K562 (cell line): ENCODE data around the gene BICD1. TPM values are rescaled to one million over a fixed set of nuclear protein-coding genes. Genes with fewer than 3 reads are reported as not detected.

Experiments used
- ATAC-seq: fragments of 200-7000 bp; cut with Tn5 transposase; 3 replicates; pipeline ENCODE4 v1.9.1; 2020; ENCODE audit warnings: moderate library complexity
- BruUV-seq: library from RNA; stranded (reverse); fragments of 400-500 nt; replicated peaks from 2 replicates; lab custom pipeline; 2021; lab: Mats Ljungman, UMichigan
- CTCF ChIA-PET: fragments of 300-600 bp; formaldehyde crosslinking; extraction: SDS; loops from one replicate; lab custom pipeline; 2021; ENCODE audit warnings: low intra/inter-chr PET ratio; lab: Yijun Ruan, JAX
- POLR2A ChIA-PET: fragments of 300-600, 350-650 bp; sonication (Branson Sonifier 250); formaldehyde crosslinking; extraction: SDS; loops from one replicate; lab custom pipeline; 2021; ENCODE audit warnings: antibody characterized with exemption, inconsistent platforms; lab: Yijun Ruan, JAX
- DNase-seq, 4 experiments: peaks; one replicate each; pipeline versions ENCODE4 v3.0.0 to v3.0.0-alpha.2; 2011 to 2018; ENCODE audit warnings: low spot score in 3 of 4, mixed read lengths in 3 of 4; ENCODE audit errors: extremely low read depth in 1 of 4
- FAIRE-seq: peaks from 2 replicates; lab custom pipeline; 2011; peaks lifted over from hg19 to GRCh38; lab: Jason Lieb, UNC
- H2AFZ ChIP-seq: 2 replicates; pipeline ENCODE4 v1.6.0; 2011; ENCODE audit warnings: low read depth, low read length, control low read depth, inconsistent platforms
- H3K27ac ChIP-seq: fragments of 200-600 bp; 3 replicates; pipeline ENCODE4 v1.8.0; 2011; ENCODE audit warnings: low read depth, mild to moderate bottlenecking, control low read depth, inconsistent platforms, low read length, moderate library complexity, mixed read lengths; ENCODE audit errors: extremely low read depth
- H3K27me3 ChIP-seq, 2 experiments: fragments of 300-600 bp in 1 of 2; 2 replicates in 1 of 2; 3 replicates in 1 of 2; pipeline versions ENCODE4 v1.6.0 to v1.8.0; 2011; ENCODE audit warnings: inconsistent platforms in 2 of 2, low read length in 2 of 2, mild to moderate bottlenecking in 1 of 2, mixed read lengths in 1 of 2, moderate library complexity in 1 of 2; ENCODE audit not compliant: control insufficient read depth in 2 of 2, insufficient read depth in 2 of 2
- H3K36me3 ChIP-seq: fragments of 300-600 bp; 3 replicates; pipeline ENCODE4 v1.8.0; 2011; ENCODE audit warnings: mild to moderate bottlenecking, low read length, inconsistent platforms; ENCODE audit not compliant: control insufficient read depth, insufficient read depth
- H3K4me1 ChIP-seq, 2 experiments: fragments of 200-600 bp in 1 of 2; replicated peaks in 1 of 2; 2 replicates in 1 of 2; 3 replicates in 1 of 2; pipeline versions ENCODE4 v1.5.1 to v1.8.0; 2011; ENCODE audit warnings: inconsistent platforms in 2 of 2, low read length in 2 of 2, mild to moderate bottlenecking in 1 of 2, mixed read lengths in 1 of 2, moderate library complexity in 1 of 2; ENCODE audit not compliant: control insufficient read depth in 2 of 2, insufficient read depth in 2 of 2
- H3K4me2 ChIP-seq: 2 replicates; pipeline ENCODE4 v1.6.1; 2011; ENCODE audit warnings: low read length, control low read depth, inconsistent platforms, mixed read lengths; ENCODE audit not compliant: insufficient read depth
- H3K4me3 ChIP-seq: fragments of 200-600 bp; sonication (generic), shearing (Covaris generic); 2 replicates; pipeline ENCODE4 v1.5.1; 2016; ENCODE audit warnings: control low read depth, inconsistent platforms
- H3K79me2 ChIP-seq: fragments of 200-600 bp; 3 replicates; pipeline ENCODE4 v1.8.0; 2011; ENCODE audit warnings: low read length, inconsistent platforms; ENCODE audit not compliant: control insufficient read depth, insufficient read depth
- H3K9ac ChIP-seq, 2 experiments: 2 replicates each; pipeline versions ENCODE4 v1.6.0 to v1.6.1; 2011; ENCODE audit warnings: low read depth in 2 of 2, low read length in 2 of 2, control low read depth in 1 of 2, inconsistent platforms in 1 of 2, mild to moderate bottlenecking in 1 of 2, mixed read lengths in 1 of 2; ENCODE audit not compliant: insufficient read depth in 1 of 2
- H3K9me1 ChIP-seq: one replicate; pipeline ENCODE4 v1.6.0; 2011; ENCODE audit warnings: inconsistent platforms, mild to moderate bottlenecking, low read length, moderate library complexity; ENCODE audit not compliant: control insufficient read depth, insufficient read depth
- H3K9me3 ChIP-seq: replicated peaks from 2 replicates; pipeline ENCODE4 v1.5.1; 2011; ENCODE audit warnings: low read depth, low read length, inconsistent platforms; ENCODE audit not compliant: control insufficient read depth, insufficient read depth
- H4K20me1 ChIP-seq: replicated peaks from 2 replicates; pipeline ENCODE4 v1.6.1; 2011; ENCODE audit warnings: low read length, inconsistent platforms, mixed read lengths; ENCODE audit not compliant: control insufficient read depth, insufficient read depth
- CTBP1 ChIP-seq: fragments of 450-650 bp; IDR thresholded peaks from 2 replicates; pipeline ENCODE4 v1.6.1; 2016; ENCODE audit warnings: borderline replicate concordance
- ETS2 ChIP-seq: IDR thresholded peaks from 2 replicates; pipeline ENCODE4 v1.6.1; 2016; ENCODE audit warnings: borderline replicate concordance, missing genetic modification characterization, mild to moderate bottlenecking, moderate library complexity, missing compliant biosample characterization; ENCODE audit not compliant: poor library complexity, severe bottlenecking
- HDAC2 ChIP-seq: fragments of 450-650 bp; IDR thresholded peaks from 2 replicates; pipeline ENCODE4 v1.6.1; 2016; ENCODE audit warnings: mild to moderate bottlenecking
- L3MBTL2 ChIP-seq: fragments of 450-650 bp; IDR thresholded peaks from 2 replicates; pipeline ENCODE4 v1.6.1; 2016; ENCODE audit warnings: mild to moderate bottlenecking, moderate library complexity
- NR2C1 ChIP-seq, 2 experiments: fragments of 450-650 bp; IDR thresholded peaks; 2 replicates each; pipeline ENCODE4 v1.6.1; 2017; ENCODE audit warnings: mild to moderate bottlenecking in 2 of 2, antibody characterized with exemption in 1 of 2, inconsistent platforms in 1 of 2, missing compliant biosample characterization in 1 of 2, missing genetic modification characterization in 1 of 2
- POU5F1 ChIP-seq: fragments of 150-350 bp; IDR thresholded peaks from 2 replicates; pipeline ENCODE4 v1.6.1; 2014; ENCODE audit warnings: borderline replicate concordance, low read length, low read depth, mild to moderate bottlenecking; ENCODE audit not compliant: partially characterized antibody
- RHOXF2B ChIP-seq: fragments of 250-450 bp; sonication (Bioruptor Pico); conservative IDR thresholded peaks from 2 replicates; pipeline ENCODE4 v1.5.1; 2021
- RUNX1 ChIP-seq: sonication (generic); IDR thresholded peaks from 2 replicates; pipeline ENCODE4 v1.6.1; 2016; ENCODE audit warnings: antibody characterized with exemption, low read depth
- SMARCA4 ChIP-seq: fragments of 450-650 bp; IDR thresholded peaks from 2 replicates; pipeline ENCODE4 v1.6.1; 2016
- SP2 ChIP-seq: IDR thresholded peaks from 2 replicates; pipeline ENCODE4 v1.6.1; 2011; ENCODE audit warnings: mild to moderate bottlenecking, low read depth, low read length, moderate library complexity; ENCODE audit not compliant: poor library complexity, severe bottlenecking; ENCODE audit errors: extremely low read depth
- TCFL5 ChIP-seq: fragments of 250-450 bp; sonication (Bioruptor Pico); conservative IDR thresholded peaks from 2 replicates; pipeline ENCODE4 v1.6.1; 2021; ENCODE audit warnings: mild to moderate bottlenecking, moderate library complexity, matching md5 sums
- ZNF239 ChIP-seq: fragments of 250-450 bp; sonication (Bioruptor Pico); IDR thresholded peaks from 2 replicates; pipeline ENCODE4 v1.4.0; 2020; ENCODE audit warnings: mild to moderate bottlenecking
- ZNF263 ChIP-seq: sonication (generic); formaldehyde crosslinking; IDR thresholded peaks from 2 replicates; pipeline ENCODE4 v1.8.0; 2022; ENCODE audit warnings: mild to moderate bottlenecking, missing genetic modification reagents, borderline replicate concordance
- ZNF316 ChIP-seq: fragments of 450-650 bp; IDR thresholded peaks from 2 replicates; pipeline ENCODE4 v1.6.1; 2016
- ZNF699 ChIP-seq: fragments of 250-450 bp; sonication (Bioruptor Pico); IDR thresholded peaks from 2 replicates; pipeline ENCODE4 v1.8.0; 2021; ENCODE audit warnings: mild to moderate bottlenecking, moderate library complexity; ENCODE audit not compliant: insufficient replicate concordance
- WGBS: fragments of 100-300 bp; shearing (Covaris generic); methylation state at CpG from one replicate; pipeline ENCODE4 v1.1.6; 2016; ENCODE audit warnings: low coverage, mixed read lengths; ENCODE audit not compliant: insufficient coverage; ENCODE audit errors: missing lambda C conversion rate; 5-methylcytosine and 5-hydroxymethylcytosine counted together
- in situ Hi-C: fragments of 300-500 bp; cut with MboI; formaldehyde crosslinking; loops from 4 replicates; pipeline ENCODE4 v1.15.0; 2018; ENCODE audit warnings: inconsistent platforms, mixed read lengths
- intact Hi-C: fragments of 100-400 bp; cut with micrococcal nuclease; formaldehyde crosslinking; loops from 2 replicates; pipeline ENCODE4 v1.14.2; 2022
- polyA plus RNA-seq, 8 experiments: library from polyadenylated mRNA; depleted of rRNA in 4 of 8; stranded (reverse) in 5 of 8; unstranded in 3 of 8; fragments of >200 nt; fragmentation: Nextera tagmentation in 2 of 8; fragmentation: Illumina TruSeq in 1 of 8; extraction: Ambion mirVana in 2 of 8; extraction: Trizol in 1 of 8; gene quantifications; 2 replicates each; pipeline versions ENCODE4 v1.2.1 to v1.2.3, GENCODE V29; 2011 to 2014; ENCODE audit warnings: inconsistent platforms in 1 of 8, missing spikeins in 1 of 8
- total RNA-seq, 7 experiments: library from RNA; depleted of rRNA in 6 of 7; stranded (reverse); fragments of >200 nt in 6 of 7; fragmentation: Illumina TruSeq in 2 of 7; extraction: Trizol in 2 of 7; gene quantifications; 2 replicates each; pipeline versions ENCODE4 v1.2.1 to v1.2.3, GENCODE V29; 2011 to 2021; ENCODE audit warnings: low replicate concordance in 1 of 7
- TF ChIP-seq, protein P1 (sequence below): fragments of 150-350 bp; conservative IDR thresholded peaks from 2 replicates; pipeline ENCODE4 v1.6.1; 2014; ENCODE audit warnings: low read length
- TF ChIP-seq, protein P2 (sequence below): sonication (generic); formaldehyde crosslinking; IDR thresholded peaks from 2 replicates; pipeline ENCODE4 v1.8.1; 2023; ENCODE audit warnings: mild to moderate bottlenecking, missing genetic modification reagents
- TF ChIP-seq, protein P3 (sequence below): fragments of 250-450 bp; sonication (Bioruptor Pico); IDR thresholded peaks from 2 replicates; pipeline ENCODE4 v1.4.0; 2020; ENCODE audit warnings: mild to moderate bottlenecking

The BICD1 gene
- total and polyA plus RNA-seq, 9 of the 15 experiments (the other 6 are each of a cell fraction or from before 2014, with no cell fraction given) = 3.5 to 21.1 (median 12.5) TPM

DNA sequence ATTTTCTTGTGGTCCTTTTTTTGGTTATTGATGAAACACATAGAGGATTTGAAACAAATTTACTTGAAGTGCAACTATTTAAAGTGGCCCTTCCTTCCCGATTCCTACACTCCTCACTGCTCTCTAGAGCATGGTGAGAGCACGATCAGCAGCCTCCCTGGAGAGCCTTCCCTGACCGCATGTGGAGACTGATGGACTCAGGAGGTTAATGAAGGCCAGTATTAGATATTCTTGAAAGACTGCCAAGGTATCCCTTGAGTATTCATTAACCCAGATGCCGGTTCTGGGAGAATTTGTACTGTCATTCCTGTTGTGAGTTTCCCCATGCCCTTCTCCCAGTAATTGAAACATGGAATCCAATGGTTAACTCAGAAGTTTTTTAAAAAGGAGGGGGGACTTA lies 189.9 kb downstream of the BICD1 start:
- no peak overlapping the region for H3K4me3 ChIP-seq
- no peaks in the 10 kb centered on the region for H3K79me2 ChIP-seq
- H2AFZ ChIP-seq = no peak overlapping the region
- ATAC-seq (no peak), DNase-seq (no peak), FAIRE-seq (no peak)
- H4K20me1 ChIP-seq = no peaks in the 10 kb centered on the region
- in situ Hi-C loops (loop anchor here (5.0 kb wide), 1 partner anchor 229 kb away; no protein-coding TSS in a partner anchor), intact Hi-C loops (no loop called here)
- POLR2A ChIA-PET = no interaction called here
- TF ChIP-seq, protein P1, sequence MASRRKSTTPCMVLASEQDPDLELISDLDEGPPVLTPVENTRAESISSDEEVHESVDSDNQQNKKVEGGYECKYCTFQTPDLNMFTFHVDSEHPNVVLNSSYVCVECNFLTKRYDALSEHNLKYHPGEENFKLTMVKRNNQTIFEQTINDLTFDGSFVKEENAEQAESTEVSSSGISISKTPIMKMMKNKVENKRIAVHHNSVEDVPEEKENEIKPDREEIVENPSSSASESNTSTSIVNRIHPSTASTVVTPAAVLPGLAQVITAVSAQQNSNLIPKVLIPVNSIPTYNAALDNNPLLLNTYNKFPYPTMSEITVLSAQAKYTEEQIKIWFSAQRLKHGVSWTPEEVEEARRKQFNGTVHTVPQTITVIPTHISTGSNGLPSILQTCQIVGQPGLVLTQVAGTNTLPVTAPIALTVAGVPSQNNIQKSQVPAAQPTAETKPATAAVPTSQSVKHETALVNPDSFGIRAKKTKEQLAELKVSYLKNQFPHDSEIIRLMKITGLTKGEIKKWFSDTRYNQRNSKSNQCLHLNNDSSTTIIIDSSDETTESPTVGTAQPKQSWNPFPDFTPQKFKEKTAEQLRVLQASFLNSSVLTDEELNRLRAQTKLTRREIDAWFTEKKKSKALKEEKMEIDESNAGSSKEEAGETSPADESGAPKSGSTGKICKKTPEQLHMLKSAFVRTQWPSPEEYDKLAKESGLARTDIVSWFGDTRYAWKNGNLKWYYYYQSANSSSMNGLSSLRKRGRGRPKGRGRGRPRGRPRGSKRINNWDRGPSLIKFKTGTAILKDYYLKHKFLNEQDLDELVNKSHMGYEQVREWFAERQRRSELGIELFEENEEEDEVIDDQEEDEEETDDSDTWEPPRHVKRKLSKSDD = no peak
- no peak for TF ChIP-seq SP2
- TF ChIP-seq, protein P2, sequence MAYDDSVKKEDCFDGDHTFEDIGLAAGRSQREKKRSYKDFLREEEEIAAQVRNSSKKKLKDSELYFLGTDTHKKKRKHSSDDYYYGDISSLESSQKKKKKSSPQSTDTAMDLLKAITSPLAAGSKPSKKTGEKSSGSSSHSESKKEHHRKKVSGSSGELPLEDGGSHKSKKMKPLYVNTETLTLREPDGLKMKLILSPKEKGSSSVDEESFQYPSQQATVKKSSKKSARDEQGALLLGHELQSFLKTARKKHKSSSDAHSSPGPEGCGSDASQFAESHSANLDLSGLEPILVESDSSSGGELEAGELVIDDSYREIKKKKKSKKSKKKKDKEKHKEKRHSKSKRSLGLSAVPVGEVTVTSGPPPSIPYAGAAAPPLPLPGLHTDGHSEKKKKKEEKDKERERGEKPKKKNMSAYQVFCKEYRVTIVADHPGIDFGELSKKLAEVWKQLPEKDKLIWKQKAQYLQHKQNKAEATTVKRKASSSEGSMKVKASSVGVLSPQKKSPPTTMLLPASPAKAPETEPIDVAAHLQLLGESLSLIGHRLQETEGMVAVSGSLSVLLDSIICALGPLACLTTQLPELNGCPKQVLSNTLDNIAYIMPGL (CRISPR knock-in tag) = no peak
- no peak for TF ChIP-seq HDAC2
- TF ChIP-seq L3MBTL2 = no peak
- TF ChIP-seq NR2C1 (IDR thresholded peaks at IDR 0.05) = no peak
- TF ChIP-seq NR2C1 (tag; IDR thresholded peaks at IDR 0.05) = no peak
- TF ChIP-seq ETS2 (tag) = no peak
- no peak for TF ChIP-seq ZNF263 (CRISPR knock-in tag)
- TF ChIP-seq CTBP1 = no peak
- no peak for TF ChIP-seq POU5F1
- TF ChIP-seq ZNF699 (CRISPR knock-in tag) = no peak
- TF ChIP-seq ZNF316 = no peak
- TF ChIP-seq ZNF239 (CRISPR knock-in tag) = no peak
- TF ChIP-seq SMARCA4 = no peak
- no peak for TF ChIP-seq RUNX1
- TF ChIP-seq, protein P3, sequence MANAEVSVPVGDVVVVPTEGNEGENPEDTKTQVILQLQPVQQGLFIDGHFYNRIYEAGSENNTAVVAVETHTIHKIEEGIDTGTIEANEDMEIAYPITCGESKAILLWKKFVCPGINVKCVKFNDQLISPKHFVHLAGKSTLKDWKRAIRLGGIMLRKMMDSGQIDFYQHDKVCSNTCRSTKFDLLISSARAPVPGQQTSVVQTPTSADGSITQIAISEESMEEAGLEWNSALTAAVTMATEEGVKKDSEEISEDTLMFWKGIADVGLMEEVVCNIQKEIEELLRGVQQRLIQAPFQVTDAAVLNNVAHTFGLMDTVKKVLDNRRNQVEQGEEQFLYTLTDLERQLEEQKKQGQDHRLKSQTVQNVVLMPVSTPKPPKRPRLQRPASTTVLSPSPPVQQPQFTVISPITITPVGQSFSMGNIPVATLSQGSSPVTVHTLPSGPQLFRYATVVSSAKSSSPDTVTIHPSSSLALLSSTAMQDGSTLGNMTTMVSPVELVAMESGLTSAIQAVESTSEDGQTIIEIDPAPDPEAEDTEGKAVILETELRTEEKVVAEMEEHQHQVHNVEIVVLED (CRISPR knock-in tag) = no peak
- no peak for TF ChIP-seq TCFL5
- no peak for TF ChIP-seq RHOXF2B (CRISPR knock-in tag)
- H3K4me2 ChIP-seq = no peak overlapping the region
- H3K27ac ChIP-seq = no peak overlapping the region
- no peaks in the 10 kb centered on the region for H3K36me3 ChIP-seq
- no peaks in the 10 kb centered on the region for H3K9me1 ChIP-seq
- H3K27me3 ChIP-seq = no peaks in the 10 kb centered on the region
- H3K9ac ChIP-seq = no peak overlapping the region
- no peaks in the 10 kb centered on the region for H3K9me3 ChIP-seq
- WGBS = 66% methylated on average over 4 of the region's 4 CpGs
- CTCF ChIA-PET = no interaction called here
- BruUV-seq = no TSS peak
- H3K4me1 ChIP-seq = peaks cover 0 to 3% of the 10 kb centered on the region in 2 experiments; a peak in 1 of 5 replicates
